ENCODE results near the gene CCL22. TPM values are rescaled to one million over a fixed set of nuclear protein-coding genes. Genes with fewer than 3 reads are reported as not detected.

The CCL22 gene
- total and polyA plus RNA-seq, 2 donors (not counting 1 experiment from before 2014, with no cell fraction given) = not detected

DNA sequence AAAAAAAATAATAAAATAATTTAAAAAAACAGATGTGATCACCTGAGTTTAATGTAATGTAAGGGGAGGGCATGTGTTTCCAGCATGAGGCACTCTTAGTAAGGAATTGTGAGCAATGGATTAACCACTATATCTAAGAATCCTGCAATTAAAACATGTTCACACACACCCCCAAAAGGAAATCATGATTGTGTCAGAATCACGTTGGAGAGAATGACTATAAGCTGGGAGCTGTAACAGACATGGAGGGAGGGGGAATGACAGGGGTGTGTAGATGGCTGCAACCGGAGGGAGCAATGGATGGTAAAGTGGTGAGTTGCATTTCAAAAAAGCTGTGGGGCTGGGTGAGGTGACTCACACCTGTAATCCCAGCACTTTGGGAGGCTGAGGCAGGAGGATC lies 13.6 kb upstream of the CCL22 start:
- no peak overlapping the region for H2AFZ ChIP-seq (ENCODE audit: low read length)
- H3K27ac ChIP-seq (ENCODE audit: insufficient read depth, low read length) = no peak overlapping the region
- H4K20me1 ChIP-seq (ENCODE audit: control insufficient read depth, extremely low read depth, insufficient read depth, low read length) = no peaks in the 10 kb centered on the region
- no peak overlapping the region for H3K4me3 ChIP-seq (replicated peaks in 1 of 4; ENCODE audit: control extremely low read depth in 1 of 4, insufficient read depth in 1 of 4, low read depth in 3 of 4, low read length in 4 of 4)
- no peaks in the 10 kb centered on the region for H3K79me2 ChIP-seq (ENCODE audit: control insufficient read depth, insufficient read depth, low read length)
- no peaks in the 10 kb centered on the region for H3K36me3 ChIP-seq (ENCODE audit: control insufficient read depth, insufficient read depth, low read length)
- H3K27me3 ChIP-seq (ENCODE audit: control insufficient read depth, insufficient read depth, low read length) = peaks cover 8% of the 10 kb centered on the region
- no peak for DNase-seq (ENCODE audit: low read depth in 2 of 2)
- no peaks in the 10 kb centered on the region for H3K9me3 ChIP-seq (ENCODE audit: control insufficient read depth, insufficient read depth, low read depth, low read length)
- H3K4me1 ChIP-seq (ENCODE audit: control insufficient read depth, extremely low read depth, insufficient read depth, low read length) = no peaks in the 10 kb centered on the region
- H3K9ac ChIP-seq (ENCODE audit: insufficient read depth, low read length) = no peak overlapping the region
- no peak overlapping the region for H3K4me2 ChIP-seq (ENCODE audit: extremely low read depth, insufficient read depth, low read length)
- no peak for TF ChIP-seq EZH2 (IDR thresholded peaks at IDR 0.05; ENCODE audit: low read length, missing control alignments)
- TF ChIP-seq, protein P1, sequence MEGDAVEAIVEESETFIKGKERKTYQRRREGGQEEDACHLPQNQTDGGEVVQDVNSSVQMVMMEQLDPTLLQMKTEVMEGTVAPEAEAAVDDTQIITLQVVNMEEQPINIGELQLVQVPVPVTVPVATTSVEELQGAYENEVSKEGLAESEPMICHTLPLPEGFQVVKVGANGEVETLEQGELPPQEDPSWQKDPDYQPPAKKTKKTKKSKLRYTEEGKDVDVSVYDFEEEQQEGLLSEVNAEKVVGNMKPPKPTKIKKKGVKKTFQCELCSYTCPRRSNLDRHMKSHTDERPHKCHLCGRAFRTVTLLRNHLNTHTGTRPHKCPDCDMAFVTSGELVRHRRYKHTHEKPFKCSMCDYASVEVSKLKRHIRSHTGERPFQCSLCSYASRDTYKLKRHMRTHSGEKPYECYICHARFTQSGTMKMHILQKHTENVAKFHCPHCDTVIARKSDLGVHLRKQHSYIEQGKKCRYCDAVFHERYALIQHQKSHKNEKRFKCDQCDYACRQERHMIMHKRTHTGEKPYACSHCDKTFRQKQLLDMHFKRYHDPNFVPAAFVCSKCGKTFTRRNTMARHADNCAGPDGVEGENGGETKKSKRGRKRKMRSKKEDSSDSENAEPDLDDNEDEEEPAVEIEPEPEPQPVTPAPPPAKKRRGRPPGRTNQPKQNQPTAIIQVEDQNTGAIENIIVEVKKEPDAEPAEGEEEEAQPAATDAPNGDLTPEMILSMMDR (conservative IDR thresholded peaks at IDR 0.05 in 1 of 2, IDR thresholded peaks at IDR 0.05 in 1 of 2; ENCODE audit: low read depth in 1 of 2, low read length in 2 of 2) = no peak

DNA sequence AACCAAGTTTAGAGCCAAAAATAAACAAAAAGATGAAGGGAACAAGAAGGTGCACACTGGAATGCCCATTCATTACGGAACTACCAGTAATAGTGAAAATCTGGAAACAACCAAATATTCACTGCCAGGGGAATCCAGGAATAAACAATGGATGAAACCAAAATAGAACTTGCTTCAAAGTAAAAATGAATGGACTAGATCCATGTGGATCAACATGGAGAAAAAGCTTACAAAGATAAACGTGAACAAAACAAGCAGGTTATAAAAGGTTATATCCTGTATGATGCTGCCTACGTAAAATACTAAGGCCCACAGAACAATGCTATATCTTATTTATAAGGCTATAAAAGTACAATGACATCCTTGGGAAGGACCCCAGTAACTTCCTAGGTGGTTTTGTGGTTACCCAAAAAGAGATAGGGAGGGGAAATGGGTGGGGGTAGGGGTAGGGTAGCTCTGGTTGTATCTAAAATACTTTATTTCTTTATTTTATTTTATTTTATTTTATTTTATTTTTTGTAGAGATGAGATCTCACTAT lies 12.8 kb upstream of the CCL22 start:
- H2AFZ ChIP-seq (ENCODE audit: low read length) = no peak overlapping the region
- H3K27me3 ChIP-seq (ENCODE audit: control insufficient read depth, insufficient read depth, low read length) = peaks cover 8% of the 10 kb centered on the region
- no peak overlapping the region for H3K9ac ChIP-seq (ENCODE audit: insufficient read depth, low read length)
- no peaks in the 10 kb centered on the region for H4K20me1 ChIP-seq (ENCODE audit: control insufficient read depth, extremely low read depth, insufficient read depth, low read length)
- no peak overlapping the region for H3K4me3 ChIP-seq (replicated peaks in 1 of 4; ENCODE audit: control extremely low read depth in 1 of 4, insufficient read depth in 1 of 4, low read depth in 3 of 4, low read length in 4 of 4)
- no peaks in the 10 kb centered on the region for H3K79me2 ChIP-seq (ENCODE audit: control insufficient read depth, insufficient read depth, low read length)
- no peaks in the 10 kb centered on the region for H3K36me3 ChIP-seq (ENCODE audit: control insufficient read depth, insufficient read depth, low read length)
- H3K9me3 ChIP-seq (ENCODE audit: control insufficient read depth, insufficient read depth, low read depth, low read length) = no peaks in the 10 kb centered on the region
- H3K27ac ChIP-seq (ENCODE audit: insufficient read depth, low read length) = no peak overlapping the region
- DNase-seq (ENCODE audit: low read depth in 2 of 2) = no peak
- TF ChIP-seq, protein P1 (conservative IDR thresholded peaks at IDR 0.05 in 1 of 2, IDR thresholded peaks at IDR 0.05 in 1 of 2; ENCODE audit: low read depth in 1 of 2, low read length in 2 of 2) = no peak
- TF ChIP-seq EZH2 (IDR thresholded peaks at IDR 0.05; ENCODE audit: low read length, missing control alignments) = no peak
- H3K4me2 ChIP-seq (ENCODE audit: extremely low read depth, insufficient read depth, low read length) = no peak overlapping the region
- H3K4me1 ChIP-seq (ENCODE audit: control insufficient read depth, extremely low read depth, insufficient read depth, low read length) = no peaks in the 10 kb centered on the region

DNA sequence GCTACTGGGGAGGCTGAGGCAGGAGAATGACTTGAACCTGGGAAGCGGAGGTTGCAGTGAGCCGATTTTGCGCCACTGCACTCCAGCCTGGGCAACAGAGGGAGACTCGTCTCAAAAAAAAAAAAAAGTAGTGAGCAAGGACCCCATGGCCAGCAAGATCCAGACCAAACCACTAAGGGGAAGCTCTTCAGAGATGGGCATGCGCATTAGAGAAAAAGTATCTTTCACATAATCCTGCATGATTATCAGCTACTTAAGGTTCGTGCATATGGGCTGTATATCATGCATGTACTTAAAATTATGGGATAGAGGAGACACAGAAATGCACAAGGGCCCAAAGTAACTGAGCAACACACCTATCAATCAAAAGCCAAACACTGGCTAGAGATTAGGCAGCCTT lies 10.7 kb upstream of the CCL22 start:
- no peak for DNase-seq (ENCODE audit: low read depth in 2 of 2)
- Histone ChIP-seq H2AFZ (ENCODE audit: low read length) (no peak overlapping the region), H3K9ac (ENCODE audit: insufficient read depth, low read length) (no peak overlapping the region), H3K27ac (ENCODE audit: insufficient read depth, low read length) (no peak overlapping the region), H3K27me3 (ENCODE audit: control insufficient read depth, insufficient read depth, low read length) (peaks cover 8% of the 10 kb centered on the region), H4K20me1 (ENCODE audit: control insufficient read depth, extremely low read depth, insufficient read depth, low read length) (no peaks in the 10 kb centered on the region), H3K79me2 (ENCODE audit: control insufficient read depth, insufficient read depth, low read length) (no peaks in the 10 kb centered on the region), H3K4me3 (replicated peaks in 1 of 4; ENCODE audit: control extremely low read depth in 1 of 4, insufficient read depth in 1 of 4, low read depth in 3 of 4, low read length in 4 of 4) (no peak overlapping the region), H3K4me2 (ENCODE audit: extremely low read depth, insufficient read depth, low read length) (no peak overlapping the region), H3K4me1 (ENCODE audit: control insufficient read depth, extremely low read depth, insufficient read depth, low read length) (no peaks in the 10 kb centered on the region), H3K9me3 (ENCODE audit: control insufficient read depth, insufficient read depth, low read depth, low read length) (no peaks in the 10 kb centered on the region), H3K36me3 (ENCODE audit: control insufficient read depth, insufficient read depth, low read length) (no peaks in the 10 kb centered on the region)
- no peak for TF ChIP-seq EZH2 (IDR thresholded peaks at IDR 0.05; ENCODE audit: low read length, missing control alignments)
- TF ChIP-seq, protein P1 (conservative IDR thresholded peaks at IDR 0.05 in 1 of 2, IDR thresholded peaks at IDR 0.05 in 1 of 2; ENCODE audit: low read depth in 1 of 2, low read length in 2 of 2) = no peak
